Prostate gland (tissue), 2 donors: ENCODE results near the gene TM4SF5.

Experiments
- POLR2A ChIP-seq: fragments of 450-650 bp; IDR thresholded peaks from one replicate; pipeline ENCODE4 v1.6.1; 2016; ENCODE audit warnings: antibody characterized with exemption, mild to moderate bottlenecking
- TF ChIP-seq, protein P1 (sequence below), 4 experiments: fragments of 200-600 bp in 2 of 4; fragments of 450-650 bp in 2 of 4; sonication (generic) in 2 of 4; IDR thresholded peaks; 1 replicate in 3 of 4; 2 replicates in 1 of 4; pipeline ENCODE4 v1.5.1; 2016 to 2019; ENCODE audit warnings: antibody characterized with exemption in 4 of 4, mild to moderate bottlenecking in 2 of 4, moderate library complexity in 2 of 4

DNA sequence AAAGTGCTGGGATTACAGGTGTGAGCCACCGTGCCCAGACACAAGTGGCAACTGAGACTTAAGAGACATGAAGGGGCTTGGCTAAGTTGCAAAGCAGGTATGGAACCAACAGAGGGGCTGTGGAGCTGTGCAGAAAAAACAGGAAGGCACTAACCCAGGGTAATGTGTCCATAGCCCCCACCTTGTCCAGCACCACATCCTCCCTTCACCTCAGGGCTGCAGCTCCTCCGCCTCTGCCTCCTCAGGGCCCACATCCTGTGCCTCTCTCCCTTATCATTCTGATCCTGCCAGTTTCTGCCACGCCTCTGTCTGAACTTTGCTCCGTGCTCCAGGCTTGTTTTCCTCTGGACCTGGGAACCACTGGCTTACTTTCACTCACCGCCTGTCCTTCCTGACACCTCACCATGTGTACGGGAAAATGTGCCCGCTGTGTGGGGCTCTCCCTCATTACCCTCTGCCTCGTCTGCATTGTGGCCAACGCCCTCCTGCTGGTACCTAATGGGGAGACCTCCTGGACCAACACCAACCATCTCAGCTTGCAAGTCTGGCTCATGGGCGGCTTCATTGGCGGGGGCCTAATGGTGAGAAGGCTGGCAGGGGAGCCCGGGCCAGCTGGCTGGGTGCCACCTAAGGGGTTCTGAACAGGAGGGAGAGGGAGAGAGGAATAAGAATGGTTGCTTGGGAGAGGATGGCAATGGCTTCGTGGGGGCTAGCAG, at the start of gene TM4SF5:
- TF ChIP-seq, protein P1, sequence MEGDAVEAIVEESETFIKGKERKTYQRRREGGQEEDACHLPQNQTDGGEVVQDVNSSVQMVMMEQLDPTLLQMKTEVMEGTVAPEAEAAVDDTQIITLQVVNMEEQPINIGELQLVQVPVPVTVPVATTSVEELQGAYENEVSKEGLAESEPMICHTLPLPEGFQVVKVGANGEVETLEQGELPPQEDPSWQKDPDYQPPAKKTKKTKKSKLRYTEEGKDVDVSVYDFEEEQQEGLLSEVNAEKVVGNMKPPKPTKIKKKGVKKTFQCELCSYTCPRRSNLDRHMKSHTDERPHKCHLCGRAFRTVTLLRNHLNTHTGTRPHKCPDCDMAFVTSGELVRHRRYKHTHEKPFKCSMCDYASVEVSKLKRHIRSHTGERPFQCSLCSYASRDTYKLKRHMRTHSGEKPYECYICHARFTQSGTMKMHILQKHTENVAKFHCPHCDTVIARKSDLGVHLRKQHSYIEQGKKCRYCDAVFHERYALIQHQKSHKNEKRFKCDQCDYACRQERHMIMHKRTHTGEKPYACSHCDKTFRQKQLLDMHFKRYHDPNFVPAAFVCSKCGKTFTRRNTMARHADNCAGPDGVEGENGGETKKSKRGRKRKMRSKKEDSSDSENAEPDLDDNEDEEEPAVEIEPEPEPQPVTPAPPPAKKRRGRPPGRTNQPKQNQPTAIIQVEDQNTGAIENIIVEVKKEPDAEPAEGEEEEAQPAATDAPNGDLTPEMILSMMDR (IDR thresholded peaks at IDR 0.05): no peak
- no peak for TF ChIP-seq POLR2A
